ENCODE measurements around the gene FZD1.

Gene FZD1

GRCh38 chr7:91264046-91264923 lies at the start of gene FZD1:
Gene FZD1, plus strand, starts transcription at chr7:91264433. Its CDS starts 448 bp downstream, at chr7:91264881.
- peak; percentile 55 for DNase-seq

GRCh38 chr7:91226411-91226810 lies 37.8 kb upstream of the FZD1 start:
- DNase-seq, result no peak

GRCh38 chr7:91228327-91228726 lies 35.9 kb upstream of the FZD1 start:
- no peak for DNase-seq

- DNase-seq, result no peak
These were observed 35.2 kb upstream of the FZD1 start for GRCh38 chr7:91228927-91229558.

GRCh38 chr7:91230100-91230499 lies 34.1 kb upstream of the FZD1 start:
- no peak for DNase-seq

- DNase-seq, result no peak
These were observed 33.7 kb upstream of the FZD1 start for GRCh38 chr7:91230503-91230902.

- DNase-seq, result no peak
These were observed 31.0 kb upstream of the FZD1 start for GRCh38 chr7:91233212-91233611.

- DNase-seq, result no peak
These were observed 28.9 kb upstream of the FZD1 start for GRCh38 chr7:91235211-91235832.

- no peak for DNase-seq
These were observed 25.0 kb upstream of the FZD1 start for GRCh38 chr7:91239171-91239604.

GRCh38 chr7:91239772-91240171 lies 24.5 kb upstream of the FZD1 start:
- no peak for DNase-seq

GRCh38 chr7:91240376-91240941 lies 23.8 kb upstream of the FZD1 start:
- no peak for DNase-seq

GRCh38 chr7:91242097-91242844 lies 22.0 kb upstream of the FZD1 start:
- DNase-seq, result no peak

GRCh38 chr7:91243591-91244301 lies 20.5 kb upstream of the FZD1 start:
- DNase-seq, result no peak

- DNase-seq, result no peak
These were observed 16.7 kb upstream of the FZD1 start for GRCh38 chr7:91247500-91247899.

- DNase-seq, result no peak
These were observed 15.2 kb upstream of the FZD1 start for GRCh38 chr7:91248996-91249395.

- DNase-seq, result no peak
These were observed 14.6 kb upstream of the FZD1 start for GRCh38 chr7:91249506-91250233.

GRCh38 chr7:91250706-91251105 lies 13.5 kb upstream of the FZD1 start:
- no peak for DNase-seq

GRCh38 chr7:91251877-91252276 lies 12.4 kb upstream of the FZD1 start:
- DNase-seq, result no peak

- DNase-seq, result no peak
These were observed 718 bp upstream of the FZD1 start for GRCh38 chr7:91263384-91264045.

GRCh38 chr7:91264924-91265681 lies 870 bp downstream of the FZD1 start:
- DNase-seq, result no peak
